Keratinocyte (primary cell): ENCODE measurements around the gene ABHD5. TPM values are rescaled to one million over a fixed set of nuclear protein-coding genes. Genes with fewer than 3 reads are reported as not detected.

Experiments used
- DNase-seq: peaks from one replicate; pipeline ENCODE4 v3.0.0-alpha.2; 2011; ENCODE audit warnings: low read depth, missing footprints, low spot score
- FAIRE-seq: peaks from 2 replicates; lab custom pipeline; 2011; peaks lifted over from hg19 to GRCh38; lab: Jason Lieb, UNC
- H2AFZ ChIP-seq: 2 replicates; pipeline ENCODE4 v1.6.0; 2012; ENCODE audit warnings: low read length, control low read depth, inconsistent platforms; ENCODE audit not compliant: control insufficient read depth
- H3K27ac ChIP-seq: 2 replicates; pipeline ENCODE4 v1.5.1; 2011; ENCODE audit warnings: low read length; ENCODE audit not compliant: control insufficient read depth, insufficient read depth
- H3K27me3 ChIP-seq: 3 replicates; pipeline ENCODE4 v1.6.0; 2011; ENCODE audit warnings: low read length; ENCODE audit not compliant: control insufficient read depth, insufficient read depth; ENCODE audit errors: extremely low read depth
- H3K36me3 ChIP-seq, 2 experiments: 2 replicates in 1 of 2; 3 replicates in 1 of 2; pipeline ENCODE4 v1.5.1; 2011; ENCODE audit warnings: low read length in 2 of 2, mild to moderate bottlenecking in 1 of 2; ENCODE audit not compliant: control insufficient read depth in 2 of 2, insufficient read depth in 2 of 2; ENCODE audit errors: extremely low read depth in 1 of 2
- H3K4me1 ChIP-seq: 3 replicates; pipeline ENCODE4 v1.5.1; 2011; ENCODE audit warnings: low read length; ENCODE audit not compliant: control insufficient read depth, insufficient read depth; ENCODE audit errors: extremely low read depth
- H3K4me2 ChIP-seq: 3 replicates; pipeline ENCODE4 v1.6.0; 2011; ENCODE audit warnings: low read depth, low read length; ENCODE audit not compliant: control insufficient read depth, insufficient read depth; ENCODE audit errors: extremely low read depth
- H3K4me3 ChIP-seq, 3 experiments: fragments of 200-600 bp in 1 of 3; sonication (generic) in 1 of 3; 2 replicates in 2 of 3; 3 replicates in 1 of 3; pipeline ENCODE4 v1.5.1; 2011 to 2016; ENCODE audit warnings: low read length in 3 of 3, mild to moderate bottlenecking in 3 of 3, control low read depth in 2 of 3, inconsistent platforms in 1 of 3, low read depth in 1 of 3, mixed read lengths in 1 of 3, mixed run types in 1 of 3, moderate library complexity in 1 of 3; ENCODE audit not compliant: control insufficient read depth in 2 of 3, insufficient read depth in 2 of 3; ENCODE audit errors: extremely low read depth in 1 of 3
- H3K79me2 ChIP-seq: 2 replicates; pipeline ENCODE4 v1.6.0; 2012; ENCODE audit warnings: low read length; ENCODE audit not compliant: control insufficient read depth, insufficient read depth
- H3K9ac ChIP-seq: 3 replicates; pipeline ENCODE4 v1.6.0; 2011; ENCODE audit warnings: low read length; ENCODE audit not compliant: control insufficient read depth, insufficient read depth; ENCODE audit errors: extremely low read depth
- H3K9me1 ChIP-seq: 3 replicates; pipeline ENCODE4 v1.6.0; 2011; ENCODE audit warnings: low read length; ENCODE audit not compliant: control insufficient read depth, insufficient read depth; ENCODE audit errors: extremely low read depth
- H3K9me3 ChIP-seq: 2 replicates; pipeline ENCODE4 v1.5.1; 2012; ENCODE audit warnings: low read depth, low read length; ENCODE audit not compliant: control insufficient read depth
- H4K20me1 ChIP-seq: 3 replicates; pipeline ENCODE4 v1.6.0; 2011; ENCODE audit warnings: low read length; ENCODE audit not compliant: control insufficient read depth, insufficient read depth; ENCODE audit errors: extremely low read depth
- EZH2 ChIP-seq: IDR thresholded peaks from one replicate; pipeline ENCODE4 v1.6.1; 2012; ENCODE audit warnings: inconsistent platforms, mild to moderate bottlenecking, low read length, moderate library complexity
- dilution Hi-C: fragments of 300-500 bp; cut with MboI; formaldehyde crosslinking; loops from one replicate; pipeline ENCODE4 v1.7.0; 2020; ENCODE audit warnings: low sequenced_read_pairs; ENCODE audit not compliant: extremely low pct_ligation_motif_present
- polyA plus RNA-seq, 5 experiments: library from polyadenylated mRNA; depleted of rRNA in 3 of 5; stranded (reverse) in 3 of 5; stranded (forward) in 1 of 5; unstranded in 1 of 5; fragments of >200 nt; gene quantifications; 1 replicate in 1 of 5; 2 replicates in 3 of 5; 3 replicates in 1 of 5; pipeline versions ENCODE4 v1.2.1 to v1.2.3, GENCODE V29; 2011 to 2012; ENCODE audit warnings: missing spikeins in 2 of 5, low read depth in 1 of 5, low replicate concordance in 1 of 5
- TF ChIP-seq, protein P1 (sequence below), 3 experiments: IDR thresholded peaks in 1 of 3; conservative IDR thresholded peaks in 1 of 3; optimal IDR thresholded peaks in 1 of 3; 2 replicates in 2 of 3; 3 replicates in 1 of 3; pipeline versions ENCODE3 to v1.5.1; 2011; ENCODE audit warnings: low read length in 3 of 3, mild to moderate bottlenecking in 3 of 3, moderate library complexity in 2 of 3, control low read depth in 1 of 3, inconsistent platforms in 1 of 3; ENCODE audit not compliant: insufficient read depth in 2 of 3; ENCODE audit errors: extremely low read depth in 1 of 3

Gene ABHD5
- polyA plus RNA-seq, 1 donor (not counting 4 experiments of a cell fraction or from before 2014, with no cell fraction given), result 26.8 TPM

DNA sequence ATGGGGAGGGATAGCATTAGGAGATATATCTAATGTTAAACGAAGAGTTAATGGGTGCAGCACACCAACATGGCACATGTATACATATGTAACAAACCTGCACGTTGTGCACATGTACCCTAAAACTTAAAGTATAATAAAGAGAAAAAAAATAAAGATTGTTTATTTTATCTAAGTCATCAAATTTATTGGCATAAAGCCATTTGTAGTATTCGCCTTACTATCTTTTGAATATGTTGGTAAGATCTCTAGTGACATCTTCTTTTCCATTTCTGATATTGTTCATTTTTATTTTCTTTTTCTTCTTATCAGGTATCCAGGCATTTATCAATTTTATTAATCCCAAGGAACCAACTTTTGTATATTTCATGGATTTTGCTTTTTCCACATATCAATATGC, 5.8 kb upstream of the ABHD5 start:
- H2AFZ ChIP-seq, result no peak overlapping the region
- dilution Hi-C loops, result no loop called here
- no peaks in the 10 kb centered on the region for H3K9me3 ChIP-seq
- H3K27ac ChIP-seq, result no peak overlapping the region
- H3K79me2 ChIP-seq, result no peaks in the 10 kb centered on the region
- H4K20me1 ChIP-seq, result no peaks in the 10 kb centered on the region
- no peak overlapping the region for H3K9ac ChIP-seq
- no peak for FAIRE-seq
- no peaks in the 10 kb centered on the region for H3K27me3 ChIP-seq
- H3K4me1 ChIP-seq, result peaks cover 5% of the 10 kb centered on the region
- no peak overlapping the region for H3K4me2 ChIP-seq
- no peaks in the 10 kb centered on the region for H3K36me3 ChIP-seq
- no peak overlapping the region for H3K4me3 ChIP-seq
- DNase-seq, result no peak
- no peak for TF ChIP-seq EZH2
- TF ChIP-seq, protein P1, sequence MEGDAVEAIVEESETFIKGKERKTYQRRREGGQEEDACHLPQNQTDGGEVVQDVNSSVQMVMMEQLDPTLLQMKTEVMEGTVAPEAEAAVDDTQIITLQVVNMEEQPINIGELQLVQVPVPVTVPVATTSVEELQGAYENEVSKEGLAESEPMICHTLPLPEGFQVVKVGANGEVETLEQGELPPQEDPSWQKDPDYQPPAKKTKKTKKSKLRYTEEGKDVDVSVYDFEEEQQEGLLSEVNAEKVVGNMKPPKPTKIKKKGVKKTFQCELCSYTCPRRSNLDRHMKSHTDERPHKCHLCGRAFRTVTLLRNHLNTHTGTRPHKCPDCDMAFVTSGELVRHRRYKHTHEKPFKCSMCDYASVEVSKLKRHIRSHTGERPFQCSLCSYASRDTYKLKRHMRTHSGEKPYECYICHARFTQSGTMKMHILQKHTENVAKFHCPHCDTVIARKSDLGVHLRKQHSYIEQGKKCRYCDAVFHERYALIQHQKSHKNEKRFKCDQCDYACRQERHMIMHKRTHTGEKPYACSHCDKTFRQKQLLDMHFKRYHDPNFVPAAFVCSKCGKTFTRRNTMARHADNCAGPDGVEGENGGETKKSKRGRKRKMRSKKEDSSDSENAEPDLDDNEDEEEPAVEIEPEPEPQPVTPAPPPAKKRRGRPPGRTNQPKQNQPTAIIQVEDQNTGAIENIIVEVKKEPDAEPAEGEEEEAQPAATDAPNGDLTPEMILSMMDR (optimal IDR thresholded peaks at IDR 0.05 in 1 of 3, IDR thresholded peaks at IDR 0.05 in 1 of 3, conservative IDR thresholded peaks at IDR 0.05 in 1 of 3; ENCODE audit: extremely low read depth in 1 of 3, insufficient read depth in 2 of 3, low read length in 3 of 3), result no peak
- H3K9me1 ChIP-seq, result no peaks in the 10 kb centered on the region

DNA sequence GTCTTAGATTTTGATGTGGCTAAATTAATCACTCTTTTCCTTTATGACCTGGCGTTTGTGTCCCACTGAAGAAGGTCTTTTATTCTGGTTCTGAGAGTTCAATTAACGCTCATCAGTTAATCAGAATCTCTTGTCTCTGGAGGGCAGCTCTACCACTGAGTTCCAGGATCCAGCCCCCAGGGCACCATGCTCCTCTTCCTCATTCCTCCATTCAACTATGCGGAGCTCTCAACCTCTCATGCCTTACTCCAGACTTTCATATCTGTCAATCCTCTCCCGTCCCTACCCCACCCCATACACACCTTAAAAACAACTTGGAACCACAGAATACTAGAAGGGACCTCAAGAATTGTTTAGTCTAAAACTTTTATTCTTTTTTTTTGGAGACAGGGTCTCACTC, 4.8 kb upstream of the ABHD5 start:
- Histone ChIP-seq H3K4me2 (no peak overlapping the region), H3K9me1 (no peaks in the 10 kb centered on the region), H3K4me1 (peaks cover 9% of the 10 kb centered on the region), H4K20me1 (no peaks in the 10 kb centered on the region), H3K9me3 (no peaks in the 10 kb centered on the region), H3K79me2 (no peaks in the 10 kb centered on the region), H3K4me3 (no peak overlapping the region), H3K36me3 (no peaks in the 10 kb centered on the region), H3K9ac (no peak overlapping the region), H3K27me3 (no peaks in the 10 kb centered on the region), H2AFZ (no peak overlapping the region), H3K27ac (no peak overlapping the region)
- no peak for FAIRE-seq
- TF ChIP-seq, protein P1 (optimal IDR thresholded peaks at IDR 0.05 in 1 of 3, IDR thresholded peaks at IDR 0.05 in 1 of 3, conservative IDR thresholded peaks at IDR 0.05 in 1 of 3; ENCODE audit: extremely low read depth in 1 of 3, insufficient read depth in 2 of 3, low read length in 3 of 3), result no peak
- no peak for TF ChIP-seq EZH2
- DNase-seq, result no peak
- dilution Hi-C loops, result no loop called here
